K562 (cell line): ENCODE results near the gene QSOX2. TPM values are rescaled to one million over a fixed set of nuclear protein-coding genes. Genes with fewer than 3 reads are reported as not detected.

Experiments used
- MCM3 ChIP-seq: fragments of 450-650 bp; IDR thresholded peaks from 2 replicates; pipeline ENCODE4 v1.6.1; 2016
- MTA2 ChIP-seq: fragments of 450-650 bp; IDR thresholded peaks from 2 replicates; pipeline ENCODE4 v1.6.1; 2016; ENCODE audit warnings: low read depth
- RFX5 ChIP-seq: IDR thresholded peaks from 2 replicates; pipeline ENCODE4 v1.6.1; 2011; ENCODE audit warnings: low read depth, mild to moderate bottlenecking, improper control_type of control experiment, low read length
- SFPQ ChIP-seq: fragments of 200-400 bp; formaldehyde crosslinking; IDR thresholded peaks from 2 replicates; pipeline ENCODE4 v1.6.1; 2017; ENCODE audit warnings: mild to moderate bottlenecking, low read depth, low read length, moderate library complexity
- YBX1 ChIP-seq: fragments of 450-650 bp; IDR thresholded peaks from 2 replicates; pipeline ENCODE4 v1.7.1; 2016; ENCODE audit warnings: mild to moderate bottlenecking
- ZNF184 ChIP-seq: sonication (generic); formaldehyde crosslinking; IDR thresholded peaks from 2 replicates; pipeline ENCODE4 v1.5.0; 2020; ENCODE audit warnings: missing genetic modification reagents
- ZNF561 ChIP-seq: fragments of 450-650 bp; formaldehyde crosslinking; conservative IDR thresholded peaks from 2 replicates; pipeline ENCODE4 v1.4.0; 2020; ENCODE audit warnings: mild to moderate bottlenecking, moderate library complexity
- polyA plus RNA-seq, 8 experiments: library from polyadenylated mRNA; depleted of rRNA in 4 of 8; stranded (reverse) in 5 of 8; unstranded in 3 of 8; fragments of >200 nt; fragmentation: Nextera tagmentation in 2 of 8; fragmentation: Illumina TruSeq in 1 of 8; extraction: Ambion mirVana in 2 of 8; extraction: Trizol in 1 of 8; gene quantifications; 2 replicates each; pipeline versions ENCODE4 v1.2.1 to v1.2.3, GENCODE V29; 2011 to 2014; ENCODE audit warnings: inconsistent platforms in 1 of 8, missing spikeins in 1 of 8
- total RNA-seq, 7 experiments: library from RNA; depleted of rRNA in 6 of 7; stranded (reverse); fragments of >200 nt in 6 of 7; fragmentation: Illumina TruSeq in 2 of 7; extraction: Trizol in 2 of 7; gene quantifications; 2 replicates each; pipeline versions ENCODE4 v1.2.1 to v1.2.3, GENCODE V29; 2011 to 2021; ENCODE audit warnings: low replicate concordance in 1 of 7
- TF ChIP-seq, protein P1 (sequence below), 2 experiments: IDR thresholded peaks; 2 replicates each; pipeline ENCODE4 v1.6.1; 2011; ENCODE audit warnings: borderline replicate concordance in 1 of 2, control low read depth in 1 of 2, low read depth in 1 of 2, low read length in 1 of 2, mild to moderate bottlenecking in 1 of 2, mixed read lengths in 1 of 2, moderate library complexity in 1 of 2; ENCODE audit not compliant: insufficient read depth in 1 of 2, insufficient read length in 1 of 2, poor library complexity in 1 of 2, severe bottlenecking in 1 of 2; ENCODE audit errors: extremely low read depth in 1 of 2

Gene QSOX2
- total and polyA plus RNA-seq, 9 of the 15 experiments (the other 6 are each of a cell fraction or from before 2014, with no cell fraction given): 0.51 to 23.7 (median 12.7) TPM

DNA sequence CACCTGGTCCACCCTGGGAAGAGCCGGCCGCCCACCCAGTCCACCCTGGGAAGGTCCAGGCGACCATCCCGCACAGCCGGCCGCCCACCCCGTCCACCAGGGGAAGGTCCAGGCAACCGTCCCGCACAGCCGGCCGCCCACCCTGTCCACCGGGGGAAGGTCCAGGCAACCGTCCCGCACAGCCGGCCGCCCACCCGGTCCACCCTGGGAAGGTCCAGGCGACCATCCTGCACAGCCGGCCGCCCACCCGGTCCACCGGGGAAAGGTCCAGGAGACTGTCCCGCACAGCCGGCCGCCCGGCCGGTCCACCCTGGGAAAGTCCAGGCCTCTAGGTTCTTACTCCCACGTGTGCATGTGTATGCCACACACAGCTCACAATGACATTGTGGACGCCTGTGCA lies 6.7 kb upstream of the QSOX2 start (continued):
- TF ChIP-seq SFPQ: no peak
- TF ChIP-seq MCM3: no peak
- no peak for TF ChIP-seq MTA2
- TF ChIP-seq ZNF561 (CRISPR knock-in tag): no peak
- no peak for TF ChIP-seq RFX5
- no peak for TF ChIP-seq YBX1
- TF ChIP-seq, protein P1, sequence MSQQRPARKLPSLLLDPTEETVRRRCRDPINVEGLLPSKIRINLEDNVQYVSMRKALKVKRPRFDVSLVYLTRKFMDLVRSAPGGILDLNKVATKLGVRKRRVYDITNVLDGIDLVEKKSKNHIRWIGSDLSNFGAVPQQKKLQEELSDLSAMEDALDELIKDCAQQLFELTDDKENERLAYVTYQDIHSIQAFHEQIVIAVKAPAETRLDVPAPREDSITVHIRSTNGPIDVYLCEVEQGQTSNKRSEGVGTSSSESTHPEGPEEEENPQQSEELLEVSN (IDR thresholded peaks at IDR 0.05; ENCODE audit: borderline replicate concordance in 1 of 2, extremely low read depth in 1 of 2, insufficient read depth in 1 of 2, insufficient read length in 1 of 2, low read depth in 1 of 2, low read length in 1 of 2, poor library complexity in 1 of 2, severe bottlenecking in 1 of 2): no peak
- TF ChIP-seq ZNF184: no peak
